ENCODE measurements around the gene ATP8B4. TPM values are rescaled to one million over a fixed set of nuclear protein-coding genes. Genes with fewer than 3 reads are reported as not detected.

Gene ATP8B4
- total RNA-seq, 2 experiments from 2014 or later = 25.0 to 30.3 TPM

DNA sequence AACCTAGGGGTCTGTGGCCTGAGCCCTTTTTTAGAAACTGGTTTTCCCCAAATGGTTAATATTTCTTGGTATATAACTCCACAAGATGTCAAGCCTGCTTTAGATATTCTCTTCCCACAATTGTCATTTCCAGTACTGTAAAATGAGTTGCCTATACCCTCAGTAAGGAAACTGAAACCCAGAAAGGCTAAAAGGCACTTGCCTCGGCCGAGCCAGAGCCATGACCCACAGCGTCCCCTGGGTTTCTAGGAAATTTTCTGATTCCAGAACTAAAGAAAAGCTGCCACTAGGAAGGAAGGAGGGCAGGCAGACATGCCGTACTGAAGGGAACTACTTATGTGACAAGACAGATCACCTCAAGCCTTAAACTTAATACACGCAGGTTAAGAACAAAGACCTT lies 59.1 kb downstream of the ATP8B4 start:
- peaks cover 9% of the 10 kb centered on the region for H3K27me3 Mint-ChIP-seq
- ATAC-seq (ENCODE audit: low read depth) (no peak), DNase-seq (no peak)
- peaks cover 28% of the 10 kb centered on the region for H3K4me1 Mint-ChIP-seq
- no peaks in the 10 kb centered on the region for H3K9me3 Mint-ChIP-seq
- H3K4me3 Mint-ChIP-seq = peak overlapping the region; percentile 53
- H3K36me3 Mint-ChIP-seq = peaks cover 43% of the 10 kb centered on the region
- POLR2A ChIA-PET = no interaction called here
- no peak overlapping the region for H3K27ac Mint-ChIP-seq

DNA sequence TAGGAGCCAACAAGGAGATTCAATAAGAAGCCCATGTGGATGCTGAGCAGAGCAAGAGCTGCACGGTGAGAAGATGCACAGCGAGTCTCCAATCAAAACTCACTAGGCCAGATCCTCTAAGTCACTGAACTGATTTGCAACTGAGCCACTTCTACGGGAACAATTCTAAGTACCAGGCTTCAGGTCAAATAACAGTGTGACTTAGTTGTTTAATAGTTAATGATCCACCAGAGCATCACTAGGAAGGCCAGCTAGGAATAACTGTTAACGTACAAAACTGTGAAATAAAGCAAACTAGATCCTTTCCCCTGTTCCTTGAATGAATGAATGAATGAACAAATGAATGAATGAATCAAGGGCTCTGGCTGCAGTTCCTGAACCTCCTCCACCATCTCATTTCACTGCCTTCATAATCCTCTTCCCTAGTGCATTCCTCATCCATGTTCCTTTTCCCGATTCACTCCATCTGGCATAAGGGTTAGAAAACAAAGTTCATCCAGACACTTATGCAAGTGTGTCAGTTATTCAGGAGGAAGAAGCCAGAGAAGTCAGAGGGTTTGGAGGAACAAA lies 59.7 kb downstream of the ATP8B4 start:
- peak overlapping the region; percentile 10 for H3K27ac Mint-ChIP-seq
- peaks cover 24% of the 10 kb centered on the region for H3K4me1 Mint-ChIP-seq

DNA sequence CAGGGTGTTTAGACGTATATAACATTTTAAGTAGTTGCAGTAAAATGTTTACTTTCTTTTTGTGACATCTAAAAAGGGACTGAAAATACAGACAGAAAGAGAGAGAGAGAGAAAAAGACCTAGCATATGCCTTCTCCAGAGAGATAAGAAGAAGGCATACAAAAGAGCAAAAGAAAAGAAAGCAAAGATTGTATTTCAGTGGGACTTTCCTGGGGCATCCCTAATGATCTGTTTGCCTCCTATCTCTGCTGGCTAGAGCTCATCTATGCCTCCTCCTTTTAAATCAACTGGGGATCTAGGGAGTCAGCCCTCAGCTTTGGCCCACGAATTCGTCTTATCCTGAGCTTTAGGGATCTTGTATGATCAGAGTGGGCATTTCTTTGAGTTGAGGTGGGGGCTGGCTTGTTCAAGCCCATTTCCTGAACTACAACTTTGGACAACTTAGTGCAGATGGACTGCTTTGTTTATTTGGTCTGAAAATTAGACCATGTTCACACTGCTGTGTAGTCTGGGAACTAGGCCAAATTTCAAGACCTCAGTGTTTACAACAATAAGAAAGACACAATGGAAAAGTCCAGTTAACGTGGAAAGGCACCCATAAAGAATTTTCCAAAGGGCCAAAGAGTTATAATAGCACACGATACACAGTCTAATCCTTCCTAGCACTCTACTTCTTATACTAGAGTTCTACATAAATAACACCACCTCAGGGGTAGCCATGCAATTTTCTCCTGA lies 61.0 kb downstream of the ATP8B4 start:
- Mint-ChIP-seq H3K27me3 (peaks cover 4% of the 10 kb centered on the region), H3K9me3 (peaks cover 1% of the 10 kb centered on the region), H3K36me3 (peaks cover 36% of the 10 kb centered on the region), H3K4me3 (no peak overlapping the region), H3K4me1 (peaks cover 22% of the 10 kb centered on the region), H3K27ac (no peak overlapping the region)
- POLR2A ChIA-PET = no interaction called here
- DNase-seq (no peak), ATAC-seq (ENCODE audit: low read depth) (no peak)

More for the DNA sequence above, 59.7 kb downstream of the ATP8B4 start:
- Mint-ChIP-seq H3K9me3 (peaks cover 1% of the 10 kb centered on the region), H3K27me3 (peaks cover 6% of the 10 kb centered on the region), H3K36me3 (peaks cover 41% of the 10 kb centered on the region), H3K4me3 (no peak overlapping the region)
- POLR2A ChIA-PET = no interaction called here
- DNase-seq (no peak), ATAC-seq (ENCODE audit: low read depth) (no peak)

DNA sequence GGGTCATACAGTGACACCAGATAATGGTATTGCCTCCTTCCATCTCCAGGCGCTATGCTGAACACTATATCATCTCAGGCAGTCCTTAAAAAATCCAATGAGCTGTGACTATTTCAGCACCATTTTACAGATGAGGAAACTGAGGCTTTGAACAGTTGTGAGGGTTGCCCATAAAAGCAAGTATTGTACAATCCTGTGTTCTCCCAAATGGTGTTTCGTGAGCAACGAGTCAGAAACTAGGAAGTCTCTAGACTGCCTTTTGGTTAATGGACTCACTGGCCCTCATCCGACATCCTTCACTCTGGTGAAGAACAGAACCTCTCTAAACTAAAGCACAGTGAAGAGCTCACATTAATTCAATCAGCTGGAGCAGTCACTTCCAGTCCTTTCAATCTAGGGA lies 61.8 kb downstream of the ATP8B4 start:
- H3K27ac Mint-ChIP-seq = no peak overlapping the region
- H3K9me3 Mint-ChIP-seq = peaks cover 1% of the 10 kb centered on the region
- ATAC-seq (ENCODE audit: low read depth) (no peak), DNase-seq (no peak)
- H3K36me3 Mint-ChIP-seq = peaks cover 34% of the 10 kb centered on the region
- peaks cover 22% of the 10 kb centered on the region for H3K4me1 Mint-ChIP-seq
- H3K27me3 Mint-ChIP-seq = peaks cover 3% of the 10 kb centered on the region
- POLR2A ChIA-PET = no interaction called here
- no peak overlapping the region for H3K4me3 Mint-ChIP-seq

DNA sequence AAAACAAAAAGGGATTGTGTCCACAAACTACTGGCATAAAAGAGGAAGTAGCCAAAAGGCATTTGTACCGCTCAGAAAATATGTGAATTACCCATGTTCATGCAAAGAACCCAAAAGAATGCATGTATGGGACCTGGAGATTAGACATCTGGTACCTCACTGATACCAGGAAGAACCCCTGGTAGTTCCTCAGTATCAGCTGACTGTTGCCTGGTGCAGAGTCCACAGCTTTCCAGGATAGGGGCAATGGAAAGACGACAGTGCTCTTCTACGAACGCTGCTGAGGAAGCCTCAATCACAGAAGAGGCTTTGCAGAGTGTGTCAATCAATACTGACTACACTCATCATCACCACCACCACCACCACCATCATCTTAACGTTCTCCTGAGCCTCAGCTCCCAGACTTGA lies 63.3 kb downstream of the ATP8B4 start:
- DNase-seq (no peak), ATAC-seq (ENCODE audit: low read depth) (no peak)
- H3K36me3 Mint-ChIP-seq = peaks cover 29% of the 10 kb centered on the region
- peaks cover 25% of the 10 kb centered on the region for H3K4me1 Mint-ChIP-seq
- peaks cover 1% of the 10 kb centered on the region for H3K9me3 Mint-ChIP-seq
- H3K4me3 Mint-ChIP-seq = no peak overlapping the region
- H3K27ac Mint-ChIP-seq = no peak overlapping the region
- H3K27me3 Mint-ChIP-seq = peaks cover 2% of the 10 kb centered on the region
- POLR2A ChIA-PET = no interaction called here

DNA sequence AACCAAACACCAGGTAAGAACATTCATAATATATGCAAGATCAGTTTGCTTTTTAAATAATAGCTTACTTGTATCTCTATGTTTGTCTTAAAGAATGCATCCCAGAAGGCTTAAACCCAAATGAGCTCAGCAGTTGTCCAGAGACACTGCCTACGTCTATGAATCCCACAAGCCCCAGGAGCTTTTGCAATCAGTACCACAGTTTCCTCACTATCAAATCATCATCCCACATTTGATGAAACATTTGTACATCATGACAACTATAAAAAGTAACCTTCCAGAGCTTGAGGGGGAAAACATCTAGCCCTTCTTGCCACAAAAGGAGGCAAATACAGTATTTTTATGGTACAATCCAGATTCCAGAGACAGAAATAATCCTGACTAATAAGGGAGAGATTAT lies 63.7 kb downstream of the ATP8B4 start:
- Mint-ChIP-seq H3K27me3 (peaks cover 2% of the 10 kb centered on the region), H3K9me3 (peaks cover 1% of the 10 kb centered on the region), H3K4me1 (peaks cover 23% of the 10 kb centered on the region), H3K27ac (no peak overlapping the region), H3K4me3 (no peak overlapping the region), H3K36me3 (peaks cover 25% of the 10 kb centered on the region)
- POLR2A ChIA-PET = no interaction called here
- DNase-seq (no peak), ATAC-seq (ENCODE audit: low read depth) (no peak)

DNA sequence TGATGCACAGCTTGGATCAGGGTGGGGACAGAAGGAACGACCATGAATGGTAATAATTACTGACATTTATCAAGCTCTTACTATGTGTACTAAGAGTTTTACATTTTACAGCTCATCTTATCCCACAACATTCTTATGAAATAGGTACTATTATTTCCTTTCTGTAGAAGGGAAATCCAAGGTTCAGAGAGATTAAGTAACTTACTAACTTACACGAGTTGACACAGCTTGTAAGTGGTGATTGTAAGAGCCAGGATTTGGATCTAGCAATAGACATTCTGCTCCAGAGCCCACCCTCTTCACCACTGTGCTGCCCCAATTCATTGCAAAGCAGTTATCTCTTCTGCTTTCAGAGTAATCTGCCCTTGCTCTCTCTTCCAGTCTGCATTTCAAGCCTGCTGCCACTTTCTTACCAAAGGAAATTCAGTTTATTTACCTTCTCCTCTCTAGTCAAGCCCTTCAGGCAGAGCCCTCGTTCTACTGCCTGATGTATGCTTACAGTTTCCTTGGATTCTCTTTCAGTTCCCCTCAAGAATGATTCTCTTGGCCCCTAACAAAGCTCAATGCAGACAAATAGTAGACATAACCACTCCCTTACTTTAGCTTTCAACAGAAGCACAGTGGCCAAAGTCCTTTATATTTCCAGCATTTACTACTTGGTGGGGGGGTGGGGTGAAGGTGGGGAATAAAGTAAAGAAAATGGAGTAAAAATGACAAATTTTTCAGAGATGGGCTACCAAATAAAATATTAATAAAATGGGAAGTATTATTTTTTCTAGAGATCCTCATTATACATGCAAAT lies 65.8 kb downstream of the ATP8B4 start:
- ATAC-seq (ENCODE audit: low read depth) = no peak
- H3K27ac Mint-ChIP-seq = no peak overlapping the region

DNA sequence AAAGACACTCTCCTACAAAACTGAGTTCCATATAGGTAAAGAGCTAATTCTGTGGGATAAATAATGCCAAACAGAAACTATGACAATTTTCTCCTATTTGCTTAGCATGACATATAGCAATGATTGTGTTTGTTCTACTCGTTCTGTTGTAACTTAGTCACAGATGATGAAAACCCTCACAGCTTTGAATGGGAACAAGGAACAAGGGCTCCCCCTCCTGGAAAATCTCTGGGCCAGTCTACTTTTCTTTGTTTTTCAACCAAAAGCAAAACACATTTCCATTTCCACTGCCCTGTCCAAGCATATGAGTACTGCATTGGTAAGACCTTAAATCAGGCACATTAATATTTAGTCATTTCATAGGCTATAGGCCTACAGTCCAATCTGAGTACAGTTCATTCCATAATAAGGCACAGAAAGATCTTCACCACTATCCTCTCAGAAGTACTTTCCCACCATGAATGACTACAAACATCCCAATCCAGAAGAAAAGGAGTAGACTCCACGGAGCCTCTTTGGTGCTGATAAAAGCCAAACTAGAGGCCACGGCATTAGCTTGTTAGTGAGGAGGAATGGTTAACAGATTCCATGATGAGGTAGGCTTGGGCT lies 67.1 kb downstream of the ATP8B4 start:
- Mint-ChIP-seq H3K9me3 (peaks cover 1% of the 10 kb centered on the region), H3K27me3 (peaks cover 2% of the 10 kb centered on the region), H3K4me1 (peaks cover 6% of the 10 kb centered on the region), H3K4me3 (no peak overlapping the region), H3K36me3 (peaks cover 20% of the 10 kb centered on the region), H3K27ac (no peak overlapping the region)
- POLR2A ChIA-PET = no interaction called here
- DNase-seq (no peak), ATAC-seq (ENCODE audit: low read depth) (no peak)

More for the DNA sequence above, 65.8 kb downstream of the ATP8B4 start:
- Mint-ChIP-seq H3K36me3 (peaks cover 20% of the 10 kb centered on the region), H3K4me1 (peaks cover 7% of the 10 kb centered on the region), H3K9me3 (peaks cover 1% of the 10 kb centered on the region), H3K27me3 (peaks cover 2% of the 10 kb centered on the region), H3K4me3 (no peak overlapping the region)
- no peak for DNase-seq
- POLR2A ChIA-PET = no interaction called here

DNA sequence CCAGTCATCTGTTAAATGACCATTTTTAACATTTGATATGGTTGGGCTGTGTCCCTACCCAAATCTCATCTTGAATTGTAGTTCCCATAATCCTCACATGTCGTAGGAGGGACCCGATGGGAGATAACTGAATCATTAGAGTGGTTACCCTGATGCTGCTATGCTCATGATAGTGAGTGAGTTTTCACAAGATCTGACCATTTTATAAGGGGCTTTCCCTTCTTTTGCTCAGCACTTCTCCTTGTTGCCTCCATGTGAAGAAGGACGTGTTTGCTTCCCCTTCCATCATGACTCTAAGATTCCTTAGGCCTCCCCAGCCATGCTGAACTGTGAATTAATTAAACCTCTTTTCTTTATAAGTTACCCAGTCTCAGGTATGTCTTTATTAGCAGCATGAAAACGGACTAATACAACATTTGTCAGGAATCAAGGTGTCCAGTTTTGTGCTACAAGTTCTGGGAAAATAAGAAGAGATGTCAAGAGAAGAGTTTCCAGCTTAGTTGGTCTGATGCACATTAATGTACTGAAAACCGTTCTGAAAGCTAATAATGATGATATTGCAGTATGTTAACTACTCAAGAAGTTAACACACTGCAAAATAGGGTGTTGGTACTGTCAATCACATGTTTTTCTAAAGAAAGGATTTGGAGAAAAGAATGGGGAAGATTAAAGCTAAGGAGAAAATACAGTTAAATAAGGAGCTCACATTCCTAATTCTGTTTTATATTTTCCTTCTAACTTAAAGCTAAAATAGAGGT lies 67.9 kb downstream of the ATP8B4 start:
- Mint-ChIP-seq H3K4me1 (peaks cover 7% of the 10 kb centered on the region), H3K36me3 (peaks cover 22% of the 10 kb centered on the region), H3K27me3 (peaks cover 2% of the 10 kb centered on the region), H3K4me3 (no peak overlapping the region), H3K9me3 (peaks cover 1% of the 10 kb centered on the region), H3K27ac (no peak overlapping the region)
- DNase-seq = no peak
- no peak for ATAC-seq (ENCODE audit: low read depth)
- POLR2A ChIA-PET = no interaction called here

DNA sequence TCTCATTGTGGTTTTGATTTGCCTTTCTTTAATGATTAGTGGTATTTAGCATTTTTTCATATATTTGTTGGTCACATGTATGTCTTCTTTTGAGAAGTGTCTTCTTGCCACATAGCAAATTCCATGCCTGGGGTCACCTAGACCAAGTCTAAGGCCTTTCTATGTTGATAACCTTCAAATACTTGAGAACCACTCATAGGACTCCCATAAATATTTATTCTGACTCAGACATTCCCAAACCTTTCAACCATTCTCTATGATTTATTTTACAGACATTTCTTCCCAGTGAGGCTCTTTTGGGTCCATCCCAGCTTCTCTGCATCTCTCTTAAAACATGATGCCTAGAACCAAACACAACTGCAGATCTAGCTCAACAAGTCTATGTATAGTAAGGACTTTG lies 69.2 kb downstream of the ATP8B4 start:
- H3K36me3 Mint-ChIP-seq = peaks cover 28% of the 10 kb centered on the region
- H3K4me1 Mint-ChIP-seq = peaks cover 10% of the 10 kb centered on the region
- H3K27ac Mint-ChIP-seq = no peak overlapping the region
- DNase-seq (no peak), ATAC-seq (ENCODE audit: low read depth) (no peak)
- H3K9me3 Mint-ChIP-seq = peaks cover 1% of the 10 kb centered on the region
- no peak overlapping the region for H3K4me3 Mint-ChIP-seq
- POLR2A ChIA-PET = no interaction called here
- peaks cover 2% of the 10 kb centered on the region for H3K27me3 Mint-ChIP-seq

DNA sequence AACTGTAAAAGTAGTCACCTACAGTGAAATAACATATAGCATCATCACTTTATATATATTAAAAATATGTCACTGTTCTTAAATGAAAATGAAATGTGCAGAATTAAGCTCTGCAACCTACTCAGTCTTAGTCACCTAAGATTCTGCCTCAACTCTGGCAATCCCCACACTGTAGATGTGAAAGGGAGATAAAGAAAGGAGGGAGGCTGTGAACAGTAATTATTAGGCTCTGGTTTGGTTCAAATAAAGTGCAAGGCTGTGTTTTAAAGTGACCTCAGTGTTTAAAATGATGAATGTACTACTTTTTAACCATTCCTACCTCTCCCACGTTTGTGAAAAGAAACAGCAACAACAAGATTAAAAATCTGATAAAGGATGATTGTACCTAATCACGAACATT lies 72.2 kb downstream of the ATP8B4 start:
- POLR2A ChIA-PET = no interaction called here
- H3K27me3 Mint-ChIP-seq = peaks cover 2% of the 10 kb centered on the region
- no peak overlapping the region for H3K27ac Mint-ChIP-seq
- peaks cover 50% of the 10 kb centered on the region for H3K36me3 Mint-ChIP-seq
- H3K4me3 Mint-ChIP-seq = no peak overlapping the region
- DNase-seq (no peak), ATAC-seq (ENCODE audit: low read depth) (no peak)
- peaks cover 5% of the 10 kb centered on the region for H3K4me1 Mint-ChIP-seq
- peaks cover 8% of the 10 kb centered on the region for H3K9me3 Mint-ChIP-seq

DNA sequence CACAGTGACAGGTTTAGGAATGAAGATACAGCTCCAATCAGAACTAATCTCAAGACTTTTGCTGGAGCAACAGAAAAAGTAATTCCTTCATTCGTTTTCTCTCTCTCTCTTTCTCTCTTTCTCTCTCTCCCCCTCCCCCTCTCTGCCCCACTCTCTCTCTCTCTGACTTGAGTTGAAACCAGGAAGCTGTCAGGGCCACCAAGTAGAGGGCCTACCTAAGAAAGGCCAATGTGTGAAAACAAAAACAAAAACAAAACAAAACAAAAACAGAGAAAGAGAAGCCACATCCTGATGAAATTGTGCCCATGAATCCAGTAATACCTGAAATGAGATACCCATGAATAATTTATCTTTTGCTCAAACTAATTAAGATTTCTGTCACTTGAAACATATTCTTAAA lies 72.9 kb downstream of the ATP8B4 start:
- Mint-ChIP-seq H3K4me3 (no peak overlapping the region), H3K27me3 (peaks cover 2% of the 10 kb centered on the region), H3K9me3 (peaks cover 8% of the 10 kb centered on the region), H3K27ac (peak overlapping the region; percentile 16), H3K4me1 (peaks cover 5% of the 10 kb centered on the region), H3K36me3 (peaks cover 54% of the 10 kb centered on the region)
- DNase-seq (no peak), ATAC-seq (ENCODE audit: low read depth) (no peak)
- POLR2A ChIA-PET = no interaction called here

DNA sequence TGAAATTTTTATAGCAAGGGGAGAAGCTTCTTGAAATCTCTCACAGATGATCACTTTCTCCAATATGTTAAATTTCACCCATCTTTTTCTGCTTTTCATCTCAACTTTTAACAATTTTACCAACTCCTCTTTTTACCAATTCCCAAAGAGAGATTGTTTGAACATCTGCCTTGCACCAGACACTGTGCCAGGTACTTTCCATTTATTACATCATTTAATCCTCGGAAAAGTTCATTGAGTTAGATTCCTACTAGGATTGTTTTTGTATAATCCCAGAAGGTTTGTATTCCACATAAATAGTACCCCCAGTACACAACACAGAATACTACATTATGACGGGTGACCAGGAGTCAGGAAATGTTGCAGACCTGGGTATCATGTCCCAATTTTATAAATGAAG lies 74.1 kb downstream of the ATP8B4 start:
- Mint-ChIP-seq H3K27me3 (peaks cover 2% of the 10 kb centered on the region), H3K4me3 (no peak overlapping the region), H3K4me1 (peaks cover 5% of the 10 kb centered on the region), H3K27ac (no peak overlapping the region), H3K9me3 (peaks cover 11% of the 10 kb centered on the region), H3K36me3 (peaks cover 61% of the 10 kb centered on the region)
- POLR2A ChIA-PET = no interaction called here
- no peak for ATAC-seq (ENCODE audit: low read depth)
- no peak for DNase-seq

Measured in activated naive CD8-positive, alpha-beta T cell treated with anti-CD3 and anti-CD28 coated beads, Interleukin-2, amount 10 ng/mL, durations not matched to agents 7 days and 5 days (primary cell).